HepG2 (cell line): ENCODE data around the gene DUSP2. TPM values are rescaled to one million over a fixed set of nuclear protein-coding genes. Genes with fewer than 3 reads are reported as not detected.

Experiments used
- ATAC-seq: fragments of 200-7000 bp; cut with Tn5 transposase; 3 replicates; pipeline ENCODE4 v1.9.1; 2020; ENCODE audit warnings: mild to moderate bottlenecking, moderate library complexity
- BruUV-seq: library from RNA; stranded (reverse); fragments of 400-500 nt; replicated peaks from 2 replicates; lab custom pipeline; 2021; lab: Mats Ljungman, UMichigan
- CTCF ChIA-PET: fragments of 300-600 bp; formaldehyde crosslinking; extraction: SDS; loops from one replicate; lab custom pipeline; 2021; ENCODE audit warnings: low total read pairs, inconsistent platforms, low intra/inter-chr PET ratio; lab: Yijun Ruan, JAX
- POLR2A ChIA-PET: fragments of 350-600 bp; sonication (Branson Sonifier 250); formaldehyde crosslinking; loops from one replicate; lab custom pipeline; 2020; ENCODE audit warnings: antibody characterized with exemption, inconsistent platforms; lab: Yijun Ruan, JAX
- DNase-seq: peaks from one replicate; pipeline ENCODE4 v3.0.0-alpha.2; 2015; ENCODE audit warnings: low spot score
- FAIRE-seq: peaks from 3 replicates; lab custom pipeline; 2011; peaks lifted over from hg19 to GRCh38; lab: Jason Lieb, UNC
- H2AFZ ChIP-seq: one replicate; pipeline ENCODE4 v1.6.1; 2011; ENCODE audit warnings: low read length, inconsistent platforms
- H3K27ac ChIP-seq: fragments of 300-600 bp; 3 replicates; pipeline ENCODE4 v1.8.0; 2011; ENCODE audit warnings: mixed run types, mild to moderate bottlenecking, mixed read lengths, low read length, inconsistent platforms; ENCODE audit not compliant: insufficient read depth; ENCODE audit errors: extremely low read length
- H3K27me3 ChIP-seq, 2 experiments: fragments of 200-600 bp in 1 of 2; 2 replicates in 1 of 2; 3 replicates in 1 of 2; pipeline versions ENCODE4 v1.6.0 to v1.8.0; 2011; ENCODE audit warnings: low read length in 2 of 2, mild to moderate bottlenecking in 2 of 2, moderate library complexity in 2 of 2, inconsistent platforms in 1 of 2; ENCODE audit not compliant: insufficient read depth in 2 of 2, control insufficient read depth in 1 of 2
- H3K36me3 ChIP-seq, 2 experiments: fragments of 200-600 bp in 1 of 2; replicated peaks in 1 of 2; 2 replicates in 1 of 2; 3 replicates in 1 of 2; pipeline versions ENCODE4 v1.5.1 to v1.8.0; 2011; ENCODE audit warnings: low read length in 2 of 2, inconsistent platforms in 1 of 2; ENCODE audit not compliant: insufficient read depth in 2 of 2, control insufficient read depth in 1 of 2
- H3K4me1 ChIP-seq: 2 replicates; pipeline ENCODE4 v1.5.1; 2012; ENCODE audit warnings: low read length, inconsistent platforms; ENCODE audit not compliant: insufficient read depth
- H3K4me2 ChIP-seq: 2 replicates; pipeline ENCODE4 v1.6.0; 2011; ENCODE audit warnings: low read depth, low read length, inconsistent platforms
- H3K4me3 ChIP-seq, 3 experiments: fragments of 200-600 bp in 1 of 3; sonication (generic), shearing (Covaris generic) in 1 of 3; replicated peaks in 1 of 3; 2 replicates each; pipeline ENCODE4 v1.5.1; 2011 to 2016; ENCODE audit warnings: low read length in 3 of 3, inconsistent platforms in 2 of 3, low read depth in 2 of 3, mild to moderate bottlenecking in 2 of 3, control low read depth in 1 of 3, mixed read lengths in 1 of 3; ENCODE audit not compliant: insufficient read depth in 1 of 3
- H3K79me2 ChIP-seq: one replicate; pipeline ENCODE4 v1.6.1; 2011; ENCODE audit warnings: low read length, inconsistent platforms; ENCODE audit not compliant: insufficient read depth
- H3K9ac ChIP-seq: 2 replicates; pipeline ENCODE4 v1.6.0; 2011; ENCODE audit warnings: mild to moderate bottlenecking, low read depth, low read length, inconsistent platforms; ENCODE audit not compliant: insufficient read depth
- H3K9me3 ChIP-seq: 2 replicates; pipeline ENCODE4 v1.5.1; 2012; ENCODE audit warnings: mild to moderate bottlenecking, low read length
- H4K20me1 ChIP-seq: 2 replicates; pipeline ENCODE4 v1.6.0; 2011; ENCODE audit warnings: inconsistent platforms, mild to moderate bottlenecking, low read length, moderate library complexity; ENCODE audit not compliant: insufficient read depth
- GABPA ChIP-seq, 2 experiments: IDR thresholded peaks; 2 replicates each; pipeline ENCODE4 v1.6.1; 2011 to 2016; ENCODE audit warnings: low read depth in 2 of 2, low read length in 1 of 2, missing biosample characterization in 1 of 2, missing genetic modification characterization in 1 of 2
- HDAC6 ChIP-seq: fragments of 200-600 bp; sonication (generic); IDR thresholded peaks from 2 replicates; pipeline ENCODE4 v1.7.0; 2017; ENCODE audit warnings: mild to moderate bottlenecking, antibody characterized with exemption, low read length, low read depth
- HIC2 ChIP-seq: sonication (generic); formaldehyde crosslinking; IDR thresholded peaks from 2 replicates; pipeline ENCODE4 v1.9.0; 2022; ENCODE audit warnings: low read depth, missing genetic modification reagents
- HMGA1 ChIP-seq: sonication (generic); formaldehyde crosslinking; conservative IDR thresholded peaks from 2 replicates; pipeline ENCODE4 v1.4.0; 2020; ENCODE audit warnings: missing genetic modification reagents
- MNT ChIP-seq: fragments of 450-650 bp; IDR thresholded peaks from 2 replicates; pipeline ENCODE4 v1.6.1; 2016
- NCOA1 ChIP-seq: sonication (generic); formaldehyde crosslinking; IDR thresholded peaks from 2 replicates; pipeline ENCODE4 v1.9.0; 2021; ENCODE audit warnings: missing genetic modification reagents
- PBX2 ChIP-seq: IDR thresholded peaks from 2 replicates; pipeline ENCODE4 v1.6.1; 2016; ENCODE audit warnings: control low read depth
- RNF2 ChIP-seq: fragments of 450-650 bp; conservative IDR thresholded peaks from 2 replicates; pipeline ENCODE4 v1.6.1; 2016; ENCODE audit warnings: low read depth
- SMC3 ChIP-seq: IDR thresholded peaks from 2 replicates; pipeline ENCODE4 v1.6.1; 2011; ENCODE audit warnings: low read length, improper control_type of control experiment
- ZNF12 ChIP-seq: sonication (generic); formaldehyde crosslinking; IDR thresholded peaks from 2 replicates; pipeline ENCODE4 v1.5.0; 2020; ENCODE audit warnings: missing genetic modification reagents
- ZNF337 ChIP-seq: sonication (generic); formaldehyde crosslinking; IDR thresholded peaks from 2 replicates; pipeline ENCODE4 v1.5.1; 2020; ENCODE audit warnings: missing genetic modification reagents, low read depth, mild to moderate bottlenecking, borderline replicate concordance
- ZNF747 ChIP-seq: sonication (generic); formaldehyde crosslinking; IDR thresholded peaks from 2 replicates; pipeline ENCODE4 v1.8.1; 2023; ENCODE audit warnings: missing genetic modification reagents, mild to moderate bottlenecking, borderline replicate concordance
- ZNF83 ChIP-seq: sonication (generic); formaldehyde crosslinking; IDR thresholded peaks from 2 replicates; pipeline ENCODE4 v1.4.0; 2020; ENCODE audit warnings: missing genetic modification reagents, mild to moderate bottlenecking, borderline replicate concordance
- WGBS: methylation state at CpG from one replicate; pipeline ENCODE4 v1.1.6; 2017; ENCODE audit warnings: low lambda C conversion rate; 5-methylcytosine and 5-hydroxymethylcytosine counted together
- in situ Hi-C: cut with HindIII; loops from 2 replicates; pipeline ENCODE4 v1.10.0; 2017; ENCODE audit warnings: low pct_unique_long_range_greater_than_20kb; ENCODE audit not compliant: extremely low pct_ligation_motif_present
- intact Hi-C: fragments of 100-400 bp; cut with micrococcal nuclease; formaldehyde crosslinking; loops from one replicate; pipeline ENCODE4 v1.10.0; 2022; ENCODE audit not compliant: unreplicated experiment
- polyA plus RNA-seq, 8 experiments: library from polyadenylated mRNA; depleted of rRNA in 3 of 8; stranded (reverse) in 7 of 8; unstranded in 1 of 8; fragments of >200 nt; fragmentation: Illumina TruSeq in 4 of 8; extraction: Trizol in 4 of 8; gene quantifications; 2 replicates each; pipeline versions ENCODE4 v1.2.1 to v1.2.3, GENCODE V29; 2011 to 2016; ENCODE audit warnings: low read depth in 4 of 8, missing spikeins in 1 of 8, mixed read lengths in 1 of 8; ENCODE audit not compliant: insufficient read depth in 1 of 8
- total RNA-seq, 5 experiments: library from RNA; depleted of rRNA; stranded (reverse); fragments of >200 nt; fragmentation: Illumina TruSeq; extraction: Trizol; gene quantifications; 2 replicates each; pipeline ENCODE4 v1.2.3, GENCODE V29; 2016; ENCODE audit warnings: low read depth in 1 of 5
- TF ChIP-seq, protein P1 (sequence below): sonication (generic); formaldehyde crosslinking; IDR thresholded peaks from 2 replicates; pipeline ENCODE4 v1.5.1; 2020; ENCODE audit warnings: mild to moderate bottlenecking, moderate library complexity, missing genetic modification reagents
- TF ChIP-seq, protein P2 (sequence below): IDR thresholded peaks from 2 replicates; pipeline ENCODE4 v1.6.1; 2018; ENCODE audit warnings: missing genetic modification reagents

The DUSP2 gene
- total and polyA plus RNA-seq, 2 of the 13 experiments (the other 11 are each of a cell fraction or from before 2014, with no cell fraction given), result not detected

GRCh38 chr2:96174251-96175144 lies 29.3 kb upstream of the DUSP2 start (continued):
- TF ChIP-seq MNT (no peak), PBX2 (no peak)
- TF ChIP-seq, protein P1, sequence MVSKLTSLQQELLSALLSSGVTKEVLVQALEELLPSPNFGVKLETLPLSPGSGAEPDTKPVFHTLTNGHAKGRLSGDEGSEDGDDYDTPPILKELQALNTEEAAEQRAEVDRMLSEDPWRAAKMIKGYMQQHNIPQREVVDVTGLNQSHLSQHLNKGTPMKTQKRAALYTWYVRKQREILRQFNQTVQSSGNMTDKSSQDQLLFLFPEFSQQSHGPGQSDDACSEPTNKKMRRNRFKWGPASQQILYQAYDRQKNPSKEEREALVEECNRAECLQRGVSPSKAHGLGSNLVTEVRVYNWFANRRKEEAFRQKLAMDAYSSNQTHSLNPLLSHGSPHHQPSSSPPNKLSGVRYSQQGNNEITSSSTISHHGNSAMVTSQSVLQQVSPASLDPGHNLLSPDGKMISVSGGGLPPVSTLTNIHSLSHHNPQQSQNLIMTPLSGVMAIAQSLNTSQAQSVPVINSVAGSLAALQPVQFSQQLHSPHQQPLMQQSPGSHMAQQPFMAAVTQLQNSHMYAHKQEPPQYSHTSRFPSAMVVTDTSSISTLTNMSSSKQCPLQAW, result no peak; the same call in 1 of the 2 replicates

GRCh38 chr2:96171831-96172230 lies 26.6 kb upstream of the DUSP2 start:
- no peak for DNase-seq
- no peak for ATAC-seq
- POLR2A ChIA-PET, result no interaction called here
- peaks cover 0 to 13% of the 10 kb centered on the region in 2 experiments; a peak in 2 of 5 replicates for H3K27me3 ChIP-seq
- CTCF ChIA-PET, result interaction anchor here (0.9 kb wide), 1 partner anchor 179 kb away, joined by 3 read pairs; no protein-coding TSS in a partner anchor
- no peak overlapping the region for H3K4me2 ChIP-seq
- no peak overlapping the region for H3K9ac ChIP-seq
- no peaks in the 10 kb centered on the region for H3K36me3 ChIP-seq
- no peaks in the 10 kb centered on the region for H3K4me1 ChIP-seq
- 72% methylated on average over 15 of the region's 15 CpGs for WGBS
- H3K79me2 ChIP-seq, result no peaks in the 10 kb centered on the region
- no peak overlapping the region for H2AFZ ChIP-seq
- in situ Hi-C loops, result no loop called here
- intact Hi-C loops, result loop anchor here (10.0 kb wide), 1 partner anchor 147 kb away; no protein-coding TSS in a partner anchor
- no TSS peak for BruUV-seq
- H4K20me1 ChIP-seq, result no peaks in the 10 kb centered on the region
- H3K27ac ChIP-seq, result no peak overlapping the region
- no peak for FAIRE-seq
- no peaks in the 10 kb centered on the region for H3K9me3 ChIP-seq
- no peak overlapping the region for H3K4me3 ChIP-seq
- TF ChIP-seq ZNF12, result no peak
- TF ChIP-seq RNF2, result no peak
- TF ChIP-seq, protein P2, sequence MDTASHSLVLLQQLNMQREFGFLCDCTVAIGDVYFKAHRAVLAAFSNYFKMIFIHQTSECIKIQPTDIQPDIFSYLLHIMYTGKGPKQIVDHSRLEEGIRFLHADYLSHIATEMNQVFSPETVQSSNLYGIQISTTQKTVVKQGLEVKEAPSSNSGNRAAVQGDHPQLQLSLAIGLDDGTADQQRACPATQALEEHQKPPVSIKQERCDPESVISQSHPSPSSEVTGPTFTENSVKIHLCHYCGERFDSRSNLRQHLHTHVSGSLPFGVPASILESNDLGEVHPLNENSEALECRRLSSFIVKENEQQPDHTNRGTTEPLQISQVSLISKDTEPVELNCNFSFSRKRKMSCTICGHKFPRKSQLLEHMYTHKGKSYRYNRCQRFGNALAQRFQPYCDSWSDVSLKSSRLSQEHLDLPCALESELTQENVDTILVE (CRISPR knock-in tag), result no peak
- TF ChIP-seq SMC3, result no peak
- no peak for TF ChIP-seq NCOA1 (CRISPR knock-in tag)
- TF ChIP-seq ZNF337 (CRISPR knock-in tag), result no peak
- no peak for TF ChIP-seq ZNF747 (CRISPR knock-in tag)
- TF ChIP-seq GABPA (IDR thresholded peaks at IDR 0.05; ENCODE audit: low read depth, low read length), result no peak
- no peak for TF ChIP-seq GABPA (CRISPR knock-in tag; IDR thresholded peaks at IDR 0.05; ENCODE audit: low read depth)
- no peak for TF ChIP-seq ZNF83 (CRISPR knock-in tag)
- TF ChIP-seq HMGA1, result no peak
- no peak for TF ChIP-seq HDAC6
- no peak for TF ChIP-seq HIC2 (CRISPR knock-in tag)
